SHP77 (cell line): ENCODE measurements around the gene SLC22A1.
"Not testable (repeated sequence)": the region's sequence is repeated elsewhere in the genome, so short reads cannot be mapped to it uniquely, and the experiment has no call there.

Source experiments
- DNase-seq, 2 experiments: peaks; one replicate each; lab custom pipeline; 2025; lab: John Stamatoyannopoulos, UW

Gene SLC22A1

GRCh38 chr6:160121558-160121957 is at the start of gene SLC22A1:
Gene SLC22A1 (plus strand): TSS chr6:160121815. CDS start chr6:160121936, 121 bp downstream.
- no peak for DNase-seq

- no peak for DNase-seq
Observed at GRCh38 chr6:160073272-160073671, 48.3 kb upstream of the SLC22A1 start.

- DNase-seq, result no peak
Observed at GRCh38 chr6:160076009-160076408, 45.6 kb upstream of the SLC22A1 start.

GRCh38 chr6:160077024-160077423 is 44.6 kb upstream of the SLC22A1 start:
- DNase-seq, result no peak

GRCh38 chr6:160077526-160077925 is 44.1 kb upstream of the SLC22A1 start:
- DNase-seq, result no peak

GRCh38 chr6:160078883-160079685 is 42.5 kb upstream of the SLC22A1 start:
- no peak for DNase-seq

GRCh38 chr6:160079686-160080043 is 42.0 kb upstream of the SLC22A1 start:
- no peak for DNase-seq

GRCh38 chr6:160080097-160080496 is 41.5 kb upstream of the SLC22A1 start:
- no peak for DNase-seq

GRCh38 chr6:160081398-160081797 is 40.2 kb upstream of the SLC22A1 start:
- no peak for DNase-seq

GRCh38 chr6:160082627-160083026 is 39.0 kb upstream of the SLC22A1 start:
- DNase-seq, result no peak

- no peak for DNase-seq
Observed at GRCh38 chr6:160084198-160084776, 37.3 kb upstream of the SLC22A1 start.

- no peak for DNase-seq
Observed at GRCh38 chr6:160085226-160085625, 36.4 kb upstream of the SLC22A1 start.

- no peak for DNase-seq
Observed at GRCh38 chr6:160085713-160086505, 35.7 kb upstream of the SLC22A1 start.

- DNase-seq, result no peak
Observed at GRCh38 chr6:160086754-160087153, 34.9 kb upstream of the SLC22A1 start.

GRCh38 chr6:160088069-160088783 is 33.4 kb upstream of the SLC22A1 start:
- DNase-seq, result peak in 1 of 2 experiments; percentile 6

- no peak for DNase-seq
Observed at GRCh38 chr6:160088784-160089533, 32.7 kb upstream of the SLC22A1 start.

- no peak for DNase-seq
Observed at GRCh38 chr6:160089534-160089897, 32.1 kb upstream of the SLC22A1 start.

GRCh38 chr6:160090442-160091239 is 31.0 kb upstream of the SLC22A1 start:
- DNase-seq, result not testable (repeated sequence)

GRCh38 chr6:160092176-160092575 is 29.4 kb upstream of the SLC22A1 start:
- not testable (repeated sequence) for DNase-seq

- no peak for DNase-seq
Observed at GRCh38 chr6:160092602-160093001, 29.0 kb upstream of the SLC22A1 start.

GRCh38 chr6:160093061-160093460 is 28.6 kb upstream of the SLC22A1 start:
- DNase-seq, result no peak
